H9 (cell line): ENCODE measurements around the gene SP4. TPM values are rescaled to one million over a fixed set of nuclear protein-coding genes. Genes with fewer than 3 reads are reported as not detected.

Experiments
- DNase-seq: peaks from one replicate; pipeline ENCODE4 v3.0.0-alpha.2; 2017
- H2AFZ ChIP-seq: one replicate; pipeline ENCODE4 v1.6.1; 2013; ENCODE audit warnings: mild to moderate bottlenecking, low read length, control low read depth, moderate library complexity
- H2AK5ac ChIP-seq: 2 replicates; pipeline ENCODE4 v1.6.1; 2013; ENCODE audit warnings: low read length, control low read depth, mixed read lengths; ENCODE audit not compliant: insufficient read length
- H2BK120ac ChIP-seq: one replicate; pipeline ENCODE4 v1.6.1; 2013; ENCODE audit warnings: low read depth, mild to moderate bottlenecking, low read length, control low read depth, inconsistent platforms; ENCODE audit not compliant: poor library complexity, severe bottlenecking
- H2BK12ac ChIP-seq: 2 replicates; pipeline ENCODE4 v1.6.1; 2013; ENCODE audit warnings: low read length, control low read depth, mixed read lengths, low read depth; ENCODE audit not compliant: insufficient read length
- H2BK15ac ChIP-seq: 2 replicates; pipeline ENCODE4 v1.6.1; 2013; ENCODE audit warnings: low read depth, low read length, control low read depth
- H2BK20ac ChIP-seq: one replicate; pipeline ENCODE4 v1.6.1; 2013; ENCODE audit warnings: low read depth, mild to moderate bottlenecking, low read length, control low read depth, inconsistent platforms; ENCODE audit not compliant: poor library complexity, severe bottlenecking
- H2BK5ac ChIP-seq: 2 replicates; pipeline ENCODE4 v1.6.1; 2013; ENCODE audit warnings: low read length, control low read depth, mixed read lengths; ENCODE audit not compliant: insufficient read length
- H3K14ac ChIP-seq: 2 replicates; pipeline ENCODE4 v1.6.1; 2013; ENCODE audit warnings: low read length, control low read depth; ENCODE audit not compliant: insufficient read depth
- H3K18ac ChIP-seq: 2 replicates; pipeline ENCODE4 v1.6.1; 2013; ENCODE audit warnings: low read depth, mild to moderate bottlenecking, mixed read lengths, low read length, control low read depth; ENCODE audit not compliant: insufficient read length
- H3K23ac ChIP-seq: 2 replicates; pipeline ENCODE4 v1.6.1; 2013; ENCODE audit warnings: low read length, control low read depth, mixed read lengths, low read depth; ENCODE audit not compliant: insufficient read length
- H3K23me2 ChIP-seq: 2 replicates; pipeline ENCODE4 v1.6.1; 2013; ENCODE audit warnings: low read depth, mild to moderate bottlenecking, mixed read lengths, low read length, control low read depth; ENCODE audit not compliant: insufficient read length, poor library complexity, severe bottlenecking
- H3K27ac ChIP-seq: 2 replicates; pipeline ENCODE4 v1.5.1; 2013; ENCODE audit warnings: low read length, control low read depth, mixed read lengths, low read depth; ENCODE audit not compliant: insufficient read length
- H3K27me3 ChIP-seq: 2 replicates; pipeline ENCODE4 v1.6.1; 2013; ENCODE audit warnings: low read length, control low read depth, inconsistent platforms; ENCODE audit not compliant: insufficient read depth
- H3K4ac ChIP-seq: 2 replicates; pipeline ENCODE4 v1.6.1; 2013; ENCODE audit warnings: low read depth, mild to moderate bottlenecking, control low read depth, inconsistent platforms, low read length, moderate library complexity
- H3K4me1 ChIP-seq: 2 replicates; pipeline ENCODE4 v1.6.1; 2013; ENCODE audit warnings: low read length, control low read depth, inconsistent platforms; ENCODE audit not compliant: insufficient read depth
- H3K4me2 ChIP-seq: 2 replicates; pipeline ENCODE4 v1.6.1; 2013; ENCODE audit warnings: low read length, control low read depth, mixed read lengths; ENCODE audit not compliant: insufficient read length, insufficient read depth
- H3K56ac ChIP-seq: 2 replicates; pipeline ENCODE4 v1.6.1; 2013; ENCODE audit warnings: low read depth, mild to moderate bottlenecking, mixed read lengths, low read length, control low read depth; ENCODE audit not compliant: insufficient read length
- H3K79me1 ChIP-seq: 2 replicates; pipeline ENCODE4 v1.6.1; 2013; ENCODE audit warnings: low read depth, mild to moderate bottlenecking, moderate library complexity, low read length, control low read depth, inconsistent platforms; ENCODE audit not compliant: insufficient read depth, poor library complexity, severe bottlenecking
- H3K79me2 ChIP-seq: 2 replicates; pipeline ENCODE4 v1.6.1; 2013; ENCODE audit warnings: low read length, control low read depth, inconsistent platforms; ENCODE audit not compliant: insufficient read depth
- H3K9ac ChIP-seq: 2 replicates; pipeline ENCODE4 v1.6.1; 2013; ENCODE audit warnings: low read length, control low read depth, mixed read lengths; ENCODE audit not compliant: insufficient read length; ENCODE audit errors: extremely low read depth
- H3K9me3 ChIP-seq: one replicate; pipeline ENCODE4 v1.6.1; 2013; ENCODE audit warnings: low read depth, low read length, inconsistent platforms; ENCODE audit not compliant: control insufficient read depth
- H3T11ph ChIP-seq: one replicate; pipeline ENCODE4 v1.6.1; 2013; ENCODE audit warnings: mild to moderate bottlenecking, low read length, control low read depth, inconsistent platforms
- H4K20me1 ChIP-seq: one replicate; pipeline ENCODE4 v1.6.1; 2013; ENCODE audit not compliant: control insufficient read depth, insufficient read length, insufficient read depth
- H4K5ac ChIP-seq: 2 replicates; pipeline ENCODE4 v1.6.1; 2013; ENCODE audit warnings: low read depth, mild to moderate bottlenecking, mixed read lengths, low read length, control low read depth; ENCODE audit not compliant: insufficient read length
- H4K8ac ChIP-seq: replicated peaks from 2 replicates; pipeline ENCODE4 v1.6.1; 2013; ENCODE audit warnings: low read length, control low read depth, mixed read lengths, low read depth; ENCODE audit not compliant: insufficient read length
- H4K91ac ChIP-seq: 2 replicates; pipeline ENCODE4 v1.6.1; 2013; ENCODE audit warnings: low read depth, mild to moderate bottlenecking, moderate library complexity, mixed read lengths, low read length, control low read depth; ENCODE audit not compliant: insufficient read length
- H3K27ac Mint-ChIP-seq, 3 experiments: 2 replicates in 2 of 3; 3 replicates in 1 of 3; pipeline ENCODE4 v1.8.0; 2020 to 2021; ENCODE audit warnings: mixed read lengths in 3 of 3, mild to moderate bottlenecking in 1 of 3, moderate library complexity in 1 of 3
- H3K27me3 Mint-ChIP-seq: 2 replicates; pipeline ENCODE4 v1.8.0; 2021; ENCODE audit warnings: low read depth, mild to moderate bottlenecking, moderate library complexity, mixed read lengths
- H3K36me3 Mint-ChIP-seq, 3 experiments: 2 replicates in 2 of 3; 3 replicates in 1 of 3; pipeline ENCODE4 v1.8.0; 2020 to 2021; ENCODE audit warnings: low read depth in 3 of 3, mixed read lengths in 3 of 3; ENCODE audit not compliant: insufficient read depth in 1 of 3
- H3K4me1 Mint-ChIP-seq, 2 experiments: 2 replicates each; pipeline ENCODE4 v1.8.0; 2020; ENCODE audit warnings: mixed read lengths in 2 of 2
- H3K4me3 Mint-ChIP-seq, 2 experiments: 2 replicates in 1 of 2; 3 replicates in 1 of 2; pipeline ENCODE4 v1.8.0; 2020 to 2021; ENCODE audit warnings: mild to moderate bottlenecking in 2 of 2, mixed read lengths in 2 of 2, moderate library complexity in 1 of 2
- H3K9me3 Mint-ChIP-seq, 2 experiments: 2 replicates in 1 of 2; 3 replicates in 1 of 2; pipeline ENCODE4 v1.8.0; 2020; ENCODE audit warnings: mild to moderate bottlenecking in 2 of 2, mixed read lengths in 2 of 2, moderate library complexity in 1 of 2
- CTCF ChIP-seq: fragments of 200-600 bp; sonication (generic); conservative IDR thresholded peaks from 3 replicates; pipeline ENCODE4 v1.8.0; 2021; ENCODE audit warnings: antibody characterized with exemption, mild to moderate bottlenecking
- WGBS: extraction: QIAGEN DNeasy Blood & Tissue Kit; methylation state at CpG from one replicate; pipeline ENCODE4 v1.1.7; 2013; ENCODE audit warnings: missing lambda C conversion rate, low lambda C conversion rate, mixed read lengths; ENCODE audit not compliant: insufficient read length; ENCODE audit errors: extremely low coverage; 5-methylcytosine and 5-hydroxymethylcytosine counted together
- total RNA-seq: library from RNA; stranded (reverse); gene quantifications from 2 replicates; pipeline ENCODE4 v1.2.1, GENCODE V29; 2021

The SP4 gene
- total RNA-seq, 1 experiment from 2014 or later = 19.4 TPM

- H3K23ac ChIP-seq = no peak overlapping the region
- H2AFZ ChIP-seq = peak overlapping the region; percentile 18
These were observed 115.8 kb downstream of the SP4 start for GRCh38 chr7:21543528-21544302.

More at GRCh38 chr7:21543528-21544302, 115.8 kb downstream of the SP4 start:
- no CpG with 5 or more reads among the region's 31 CpGs for WGBS
- Histone ChIP-seq H3K14ac (peak overlapping the region; percentile 10; the same call in 1 of the 2 replicates), H3K27me3 (no peaks in the 10 kb centered on the region; the same call in 1 of the 2 replicates), H2BK20ac (no peak overlapping the region), H2BK5ac (no peak overlapping the region), H3K4ac (no peak overlapping the region), H2BK15ac (no peak overlapping the region), H4K91ac (no peak overlapping the region), H4K8ac (no peak overlapping the region), H4K5ac (no peak overlapping the region), H3K18ac (no peak overlapping the region), H3K56ac (no peak overlapping the region), H3K23me2 (peaks cover 13% of the 10 kb centered on the region), H3K4me2 (peak overlapping the region; percentile 86), H3T11ph (no peak overlapping the region), H3K9me3 (no peaks in the 10 kb centered on the region), H3K4me1 (peaks cover 9% of the 10 kb centered on the region), H2AK5ac (no peak overlapping the region), H2BK12ac (no peak overlapping the region), H3K79me1 (no peaks in the 10 kb centered on the region), H2BK120ac (no peak overlapping the region), H3K9ac (peak overlapping the region; percentile 43), H4K20me1 (no peaks in the 10 kb centered on the region), H3K27ac (no peak overlapping the region), H3K79me2 (no peaks in the 10 kb centered on the region)
- Mint-ChIP-seq H3K4me1 (peaks cover 39 to 48% of the 10 kb centered on the region in 2 experiments), H3K27me3 (peaks cover 36% of the 10 kb centered on the region), H3K4me3 (peak overlapping the region; percentile 76 to 91), H3K9me3 (no peaks in the 10 kb centered on the region), H3K27ac (no peak overlapping the region; a peak in 1 of 7 replicates), H3K36me3 (peaks cover 0 to 2% (median 0%) of the 10 kb centered on the region in 3 experiments; a peak in 3 of 7 replicates)
- no peak for TF ChIP-seq CTCF
- DNase-seq = no peak
